DMS153 treated with DMSO at 0.1 percent for 48 hours (cell line): ENCODE results near the gene NR2C2.

Experiments used
- DNase-seq: peaks from one replicate; lab custom pipeline; 2025; ENCODE audit not compliant: unreplicated experiment; lab: John Stamatoyannopoulos, UW

Gene NR2C2

GRCh38 chr3:15014606-15015328, 67.4 kb downstream of the NR2C2 start:
- no peak for DNase-seq

GRCh38 chr3:15015456-15015855, 68.1 kb downstream of the NR2C2 start:
- no peak for DNase-seq

GRCh38 chr3:15017191-15017590, 69.8 kb downstream of the NR2C2 start:
- DNase-seq, result no peak

- no peak for DNase-seq
These were observed 75.9 kb downstream of the NR2C2 start for GRCh38 chr3:15023249-15023648.

- no peak for DNase-seq
These were observed 76.3 kb downstream of the NR2C2 start for GRCh38 chr3:15023719-15024118.

- DNase-seq, result no peak
These were observed 82.2 kb downstream of the NR2C2 start for GRCh38 chr3:15029625-15030024.

GRCh38 chr3:15032650-15033049, 85.3 kb downstream of the NR2C2 start:
- no peak for DNase-seq

GRCh38 chr3:15033103-15033502, 85.7 kb downstream of the NR2C2 start:
- DNase-seq, result no peak

- DNase-seq, result no peak
These were observed 90.9 kb downstream of the NR2C2 start for GRCh38 chr3:15038306-15038705.

- DNase-seq, result no peak
These were observed 93.5 kb downstream of the NR2C2 start for GRCh38 chr3:15040844-15041243.

- DNase-seq, result no peak
These were observed 94.6 kb downstream of the NR2C2 start for GRCh38 chr3:15041950-15042349.

GRCh38 chr3:15042936-15043335, 95.6 kb downstream of the NR2C2 start:
- DNase-seq, result no peak

GRCh38 chr3:15043408-15044171, 96.2 kb downstream of the NR2C2 start:
- no peak for DNase-seq

- no peak for DNase-seq
These were observed 96.9 kb downstream of the NR2C2 start for GRCh38 chr3:15044326-15044725.

- no peak for DNase-seq
These were observed 98.3 kb downstream of the NR2C2 start for GRCh38 chr3:15045667-15046066.

- no peak for DNase-seq
These were observed 102.2 kb downstream of the NR2C2 start for GRCh38 chr3:15049584-15049983.

GRCh38 chr3:15050405-15051092, 103.2 kb downstream of the NR2C2 start:
- no peak for DNase-seq

GRCh38 chr3:15051531-15051930, 104.1 kb downstream of the NR2C2 start:
- DNase-seq, result peak; percentile 0

- no peak for DNase-seq
These were observed 105.2 kb downstream of the NR2C2 start for GRCh38 chr3:15052335-15053242.

GRCh38 chr3:15053541-15053940, 106.2 kb downstream of the NR2C2 start:
- DNase-seq, result no peak

GRCh38 chr3:15055019-15055557, 107.7 kb downstream of the NR2C2 start:
- DNase-seq, result no peak
